SU-DHL-6 (cell line): ENCODE results near the gene SLC35E2B.
"Not testable (repeated sequence)": the region's sequence is repeated elsewhere in the genome, so short reads cannot be mapped to it uniquely, and the experiment has no call there.

ENCODE experiments used
- H2AFZ ChIP-seq: fragments of 200-600 bp; sonication (generic); 2 replicates; pipeline ENCODE4 v1.6.1; 2014; ENCODE audit warnings: low read depth, mild to moderate bottlenecking, moderate library complexity, mixed read lengths, antibody characterized with exemption, low read length; ENCODE audit not compliant: severe bottlenecking
- H3F3A ChIP-seq: fragments of 200-600 bp; shearing (Covaris generic); 2 replicates; pipeline ENCODE4 v1.6.0; 2016; ENCODE audit warnings: antibody characterized with exemption, mild to moderate bottlenecking; ENCODE audit not compliant: insufficient read depth
- H3K27ac ChIP-seq: fragments of 200-600 bp; sonication (generic); 2 replicates; pipeline ENCODE4 v1.5.1; 2016; ENCODE audit warnings: low read depth, mild to moderate bottlenecking, low read length, moderate library complexity, mixed read lengths
- H3K27me3 ChIP-seq: fragments of 200-600 bp; sonication (generic), shearing (Covaris generic); 2 replicates; pipeline ENCODE4 v1.6.0; 2014; ENCODE audit warnings: mild to moderate bottlenecking, low read length
- H3K36me3 ChIP-seq: fragments of 200-600 bp; sonication (generic); 2 replicates; pipeline ENCODE4 v1.6.1; 2014; ENCODE audit warnings: mild to moderate bottlenecking, low read length, mixed read lengths
- H3K4me2 ChIP-seq: fragments of 300-600, 200-600 bp; shearing (Covaris generic), sonication (generic); 2 replicates; pipeline ENCODE4 v1.6.0; 2014; ENCODE audit warnings: low read length, low read depth, mild to moderate bottlenecking; ENCODE audit not compliant: poor library complexity, severe bottlenecking
- H3K4me3 ChIP-seq: fragments of 200-600 bp; sonication (generic); 2 replicates; pipeline ENCODE4 v1.5.1; 2014; ENCODE audit warnings: antibody characterized with exemption, low read length, mild to moderate bottlenecking, mixed read lengths; ENCODE audit not compliant: insufficient read depth, poor library complexity, severe bottlenecking
- H3K79me2 ChIP-seq: fragments of 200-600 bp; sonication (generic); 2 replicates; pipeline ENCODE4 v1.6.1; 2014; ENCODE audit warnings: mild to moderate bottlenecking, low read length, moderate library complexity; ENCODE audit not compliant: insufficient read depth
- H3K9ac ChIP-seq: fragments of 200-600 bp; sonication (generic); 2 replicates; pipeline ENCODE4 v1.7.0; 2014; ENCODE audit warnings: mild to moderate bottlenecking, low read length
- H3K9me2 ChIP-seq: fragments of 200-600 bp; sonication (generic); replicated peaks from 2 replicates; pipeline ENCODE4 v1.6.1; 2014; ENCODE audit warnings: low read length; ENCODE audit not compliant: insufficient read depth
- H3K9me3 ChIP-seq: fragments of 200-600 bp; sonication (generic); 2 replicates; pipeline ENCODE4 v1.6.1; 2014; ENCODE audit warnings: low read length, mixed read lengths; ENCODE audit not compliant: insufficient read depth
- H4K20me1 ChIP-seq: fragments of 200-600 bp; sonication (generic); 2 replicates; pipeline ENCODE4 v1.6.1; 2014; ENCODE audit warnings: low read depth, mild to moderate bottlenecking, antibody characterized with exemption, low read length, moderate library complexity, mixed read lengths
- CTCF ChIP-seq: fragments of 200-600 bp; sonication (generic); IDR thresholded peaks from one replicate; pipeline ENCODE4 v1.5.1; 2017; ENCODE audit warnings: antibody characterized with exemption, mild to moderate bottlenecking, low read length, moderate library complexity; ENCODE audit not compliant: insufficient read depth, poor library complexity, severe bottlenecking
- EZH2phosphoT487 ChIP-seq: fragments of 200-600 bp; sonication (generic), shearing (Covaris generic); conservative IDR thresholded peaks from 2 replicates; pipeline ENCODE4 v1.6.1; 2018; ENCODE audit warnings: mild to moderate bottlenecking, antibody characterized with exemption, low read length, moderate library complexity, mixed read lengths

Gene SLC35E2B

GRCh38 chr1:1724035-1724864 is 31.7 kb upstream of the SLC35E2B start, which contains the start of gene CDK11A:
TSS of gene CDK11A (minus strand) at chr1:1724357. CDS start at chr1:1722818, 1,539 bp downstream.
- H2AFZ ChIP-seq, H3K9me2 ChIP-seq, H3K9me3 ChIP-seq, H4K20me1 ChIP-seq, H3F3A ChIP-seq, H3K36me3 ChIP-seq, H3K27me3 ChIP-seq, H3K79me2 ChIP-seq: not testable (repeated sequence)
- Histone ChIP-seq H3K4me2 (peak within 1 kb of the TSS; percentile 39), H3K9ac (peak within 1 kb of the TSS; percentile 60), H3K27ac (peak within 1 kb of the TSS; percentile 65), H3K4me3 (peak within 1 kb of the TSS; percentile 51)

- Histone ChIP-seq H3K27ac (no peak overlapping the region), H3K4me2 (no peak overlapping the region), H3K9ac (no peak overlapping the region), H3F3A (no peaks in the 10 kb centered on the region), H3K36me3 (no peaks in the 10 kb centered on the region), H3K79me2 (no peaks in the 10 kb centered on the region), H3K27me3 (no peaks in the 10 kb centered on the region), H3K9me3 (no peaks in the 10 kb centered on the region), H4K20me1 (no peaks in the 10 kb centered on the region), H2AFZ (no peak overlapping the region), H3K4me3 (no peak overlapping the region), H3K9me2 (no peaks in the 10 kb centered on the region)
- TF ChIP-seq CTCF (no peak), EZH2phosphoT487 (no peak)
Measured at GRCh38 chr1:1721201-1721600, 28.6 kb upstream of the SLC35E2B start.

- not testable (repeated sequence) for H3K36me3 ChIP-seq, H3F3A ChIP-seq
Measured at GRCh38 chr1:1715109-1715883, 22.7 kb upstream of the SLC35E2B start.

GRCh38 chr1:1707897-1708296 is 15.3 kb upstream of the SLC35E2B start:
- H3K27ac ChIP-seq, H2AFZ ChIP-seq: not testable (repeated sequence)

More at GRCh38 chr1:1715109-1715883, 22.7 kb upstream of the SLC35E2B start:
- H3K27ac ChIP-seq, H3K9me3 ChIP-seq, H3K4me3 ChIP-seq, H2AFZ ChIP-seq, H3K4me2 ChIP-seq, H3K9ac ChIP-seq, H3K79me2 ChIP-seq, H3K9me2 ChIP-seq, H3K27me3 ChIP-seq, H4K20me1 ChIP-seq: not testable (repeated sequence)

GRCh38 chr1:1707241-1707640 is 14.6 kb upstream of the SLC35E2B start:
- not testable (repeated sequence) for H2AFZ ChIP-seq, H3K4me2 ChIP-seq, H3K79me2 ChIP-seq, H3K27me3 ChIP-seq, H3K36me3 ChIP-seq, H3K9me2 ChIP-seq, H3K27ac ChIP-seq, H3F3A ChIP-seq, H3K9ac ChIP-seq, H3K4me3 ChIP-seq, H3K9me3 ChIP-seq, H4K20me1 ChIP-seq

More at GRCh38 chr1:1707897-1708296, 15.3 kb upstream of the SLC35E2B start:
- H3K36me3 ChIP-seq, H3K79me2 ChIP-seq, H3K27me3 ChIP-seq, H3K9me2 ChIP-seq, H3K9ac ChIP-seq, H3F3A ChIP-seq, H3K9me3 ChIP-seq, H4K20me1 ChIP-seq, H3K4me3 ChIP-seq, H3K4me2 ChIP-seq: not testable (repeated sequence)

GRCh38 chr1:1705623-1706022 is 13.0 kb upstream of the SLC35E2B start:
- H2AFZ ChIP-seq, H3K27me3 ChIP-seq, H3F3A ChIP-seq, H3K27ac ChIP-seq, H3K9me3 ChIP-seq, H3K36me3 ChIP-seq, H4K20me1 ChIP-seq, H3K9ac ChIP-seq, H3K79me2 ChIP-seq, H3K4me3 ChIP-seq, H3K4me2 ChIP-seq, H3K9me2 ChIP-seq: not testable (repeated sequence)
